B cell (primary cell): ENCODE results near the gene HDLBP.

Experiments used
- EZH2 ChIP-seq: IDR thresholded peaks from 2 replicates; pipeline ENCODE4 v1.6.1; 2012; ENCODE audit warnings: borderline replicate concordance, low read depth, mild to moderate bottlenecking, moderate library complexity, low read length; ENCODE audit not compliant: insufficient read depth, poor library complexity, severe bottlenecking
- TF ChIP-seq, protein P1 (sequence below): fragments of 200-600 bp; IDR thresholded peaks from one replicate; pipeline ENCODE4 v1.8.0; 2022; ENCODE audit warnings: antibody characterized with exemption, mild to moderate bottlenecking

GRCh38 chr2:241272303-241273209 is 42.9 kb downstream of the HDLBP start:
- TF ChIP-seq, protein P1, sequence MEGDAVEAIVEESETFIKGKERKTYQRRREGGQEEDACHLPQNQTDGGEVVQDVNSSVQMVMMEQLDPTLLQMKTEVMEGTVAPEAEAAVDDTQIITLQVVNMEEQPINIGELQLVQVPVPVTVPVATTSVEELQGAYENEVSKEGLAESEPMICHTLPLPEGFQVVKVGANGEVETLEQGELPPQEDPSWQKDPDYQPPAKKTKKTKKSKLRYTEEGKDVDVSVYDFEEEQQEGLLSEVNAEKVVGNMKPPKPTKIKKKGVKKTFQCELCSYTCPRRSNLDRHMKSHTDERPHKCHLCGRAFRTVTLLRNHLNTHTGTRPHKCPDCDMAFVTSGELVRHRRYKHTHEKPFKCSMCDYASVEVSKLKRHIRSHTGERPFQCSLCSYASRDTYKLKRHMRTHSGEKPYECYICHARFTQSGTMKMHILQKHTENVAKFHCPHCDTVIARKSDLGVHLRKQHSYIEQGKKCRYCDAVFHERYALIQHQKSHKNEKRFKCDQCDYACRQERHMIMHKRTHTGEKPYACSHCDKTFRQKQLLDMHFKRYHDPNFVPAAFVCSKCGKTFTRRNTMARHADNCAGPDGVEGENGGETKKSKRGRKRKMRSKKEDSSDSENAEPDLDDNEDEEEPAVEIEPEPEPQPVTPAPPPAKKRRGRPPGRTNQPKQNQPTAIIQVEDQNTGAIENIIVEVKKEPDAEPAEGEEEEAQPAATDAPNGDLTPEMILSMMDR: no peak
- TF ChIP-seq EZH2: no peak
